ENCODE data around the gene FAM228B. TPM values are rescaled to one million over a fixed set of nuclear protein-coding genes. Genes with fewer than 3 reads are reported as not detected.

Gene FAM228B
- total RNA-seq, 1 experiment from 2014 or later, result 2.4 TPM

GRCh38 chr2:24206242-24206641 is 83.0 kb downstream of the FAM228B start:
- Histone ChIP-seq H3K4me3 (no peak overlapping the region), H3K27me3 (no peaks in the 10 kb centered on the region), H3K36me3 (no peaks in the 10 kb centered on the region), H3K9me3 (no peaks in the 10 kb centered on the region)
- DNase-seq, result no peak

GRCh38 chr2:24206714-24207113 is 83.4 kb downstream of the FAM228B start:
- Histone ChIP-seq H3K9me3 (no peaks in the 10 kb centered on the region), H3K36me3 (no peaks in the 10 kb centered on the region), H3K27me3 (no peaks in the 10 kb centered on the region), H3K4me3 (no peak overlapping the region)
- DNase-seq, result no peak

- Histone ChIP-seq H3K9me3 (no peaks in the 10 kb centered on the region), H3K36me3 (no peaks in the 10 kb centered on the region), H3K4me3 (no peak overlapping the region), H3K27me3 (no peaks in the 10 kb centered on the region)
- DNase-seq, result no peak
Observed at GRCh38 chr2:24207359-24207758, 84.1 kb downstream of the FAM228B start.

GRCh38 chr2:24208490-24208889 is 85.2 kb downstream of the FAM228B start:
- DNase-seq, result no peak
- Histone ChIP-seq H3K4me3 (no peak overlapping the region), H3K27me3 (no peaks in the 10 kb centered on the region), H3K36me3 (no peaks in the 10 kb centered on the region), H3K9me3 (no peaks in the 10 kb centered on the region)

GRCh38 chr2:24209389-24210105 is 86.3 kb downstream of the FAM228B start:
- Histone ChIP-seq H3K4me3 (no peak overlapping the region), H3K9me3 (no peaks in the 10 kb centered on the region), H3K36me3 (no peaks in the 10 kb centered on the region), H3K27me3 (no peaks in the 10 kb centered on the region)
- DNase-seq, result no peak

- no peak for DNase-seq
- no peaks in the 10 kb centered on the region for H3K36me3 ChIP-seq
- H3K4me3 ChIP-seq, result no peak overlapping the region
Observed at GRCh38 chr2:24210106-24210455, 86.8 kb downstream of the FAM228B start.

GRCh38 chr2:24210723-24211122 is 87.5 kb downstream of the FAM228B start:
- Histone ChIP-seq H3K9me3 (no peaks in the 10 kb centered on the region), H3K4me3 (no peak overlapping the region), H3K36me3 (no peaks in the 10 kb centered on the region), H3K27me3 (no peaks in the 10 kb centered on the region)
- DNase-seq, result no peak

More at GRCh38 chr2:24210106-24210455, 86.8 kb downstream of the FAM228B start:
- H3K9me3 ChIP-seq, result no peaks in the 10 kb centered on the region
- no peaks in the 10 kb centered on the region for H3K27me3 ChIP-seq

GRCh38 chr2:24211408-24211807 is 88.1 kb downstream of the FAM228B start:
- Histone ChIP-seq H3K36me3 (no peaks in the 10 kb centered on the region), H3K27me3 (no peaks in the 10 kb centered on the region), H3K4me3 (no peak overlapping the region), H3K9me3 (no peaks in the 10 kb centered on the region)
- no peak for DNase-seq

GRCh38 chr2:24214880-24215279 is 91.6 kb downstream of the FAM228B start:
- Histone ChIP-seq H3K9me3 (no peaks in the 10 kb centered on the region), H3K27me3 (no peaks in the 10 kb centered on the region), H3K36me3 (no peaks in the 10 kb centered on the region), H3K4me3 (no peak overlapping the region)
- DNase-seq, result no peak

Other genes with a start within 250 kb of the FAM228B start
- 2.9 and 4.5 TPM in 2 replicates for gene ATAD2B, start 196.3 kb upstream of the FAM228B start, total RNA-seq (2014; rRNA removed; shearing (Covaris generic); ENCODE audit: low replicate concordance)
- 16.0 and 25.2 TPM in 2 replicates for gene UBXN2A, start 183.0 kb upstream of the FAM228B start, total RNA-seq (2014; rRNA removed; shearing (Covaris generic); ENCODE audit: low replicate concordance)
- gene MFSD2B, start 113.4 kb upstream of the FAM228B start, total RNA-seq (2014; rRNA removed; shearing (Covaris generic); ENCODE audit: low replicate concordance), result not detected in 2 replicates
- 10.6 and 12.2 TPM in 2 replicates for gene WDCP, start 76.1 kb upstream of the FAM228B start, total RNA-seq (2014; rRNA removed; shearing (Covaris generic); ENCODE audit: low replicate concordance)
- gene FKBP1B, start 73.7 kb upstream of the FAM228B start, total RNA-seq (2014; rRNA removed; shearing (Covaris generic); ENCODE audit: low replicate concordance), result 5.1 TPM in 1 of 2 replicates, not detected in the other
- gene SF3B6, start 47.1 kb upstream of the FAM228B start, total RNA-seq (2014; rRNA removed; shearing (Covaris generic); ENCODE audit: low replicate concordance), result 264 and 301 TPM in 2 replicates
- 5.0 and 6.5 TPM in 2 replicates for gene TP53I3, start 38.6 kb upstream of the FAM228B start, total RNA-seq (2014; rRNA removed; shearing (Covaris generic); ENCODE audit: low replicate concordance)
- not detected in 2 replicates for gene PFN4, start 135 bp upstream of the FAM228B start, total RNA-seq (2014; rRNA removed; shearing (Covaris generic); ENCODE audit: low replicate concordance)
- not detected in 2 replicates for gene FAM228A, start 51.6 kb downstream of the FAM228B start, total RNA-seq (2014; rRNA removed; shearing (Covaris generic); ENCODE audit: low replicate concordance)
- gene ITSN2, start 237.1 kb downstream of the FAM228B start, total RNA-seq (2014; rRNA removed; shearing (Covaris generic); ENCODE audit: low replicate concordance), result 7.2 and 16.9 TPM in 2 replicates